ENCODE data around the gene PDE11A. TPM values are rescaled to one million over a fixed set of nuclear protein-coding genes. Genes with fewer than 3 reads are reported as not detected.

Gene PDE11A
- total RNA-seq, 1 experiment from 2014 or later = 0.61 TPM

GRCh38 chr2:177709986-177710401 is 362.6 kb downstream of the PDE11A start:
- CTCF ChIA-PET = no interaction called here
- H3K4me1 ChIP-seq (ENCODE audit: control insufficient read depth in 1 of 2, insufficient read depth in 2 of 2, low read length in 2 of 2) = no peaks in the 10 kb centered on the region
- no peak overlapping the region for H3K4me3 ChIP-seq (replicated peaks in 1 of 2; ENCODE audit: low read depth in 1 of 2, low read length in 2 of 2)
- TF ChIP-seq CBX3 (IDR thresholded peaks at IDR 0.05; ENCODE audit: low read depth) = no peak
- TF ChIP-seq CTCF (IDR thresholded peaks at IDR 0.05 in 2 of 3, conservative IDR thresholded peaks at IDR 0.05 in 1 of 3; ENCODE audit: borderline replicate concordance in 1 of 3, insufficient read depth in 1 of 3, low read depth in 2 of 3, low read length in 2 of 3) = no peak
- no peak for TF ChIP-seq ZBTB33 (IDR thresholded peaks at IDR 0.05; ENCODE audit: extremely low read depth, insufficient replicate concordance, low read length)
- TF ChIP-seq SIN3A (IDR thresholded peaks at IDR 0.05; ENCODE audit: low read depth) = no peak
- no peak for TF ChIP-seq ZFX (IDR thresholded peaks at IDR 0.05)
- TF ChIP-seq SRF (IDR thresholded peaks at IDR 0.05; ENCODE audit: low read depth) = no peak
- TF ChIP-seq EZH2 (IDR thresholded peaks at IDR 0.05) = no peak
- no peak for TF ChIP-seq POLR2A (IDR thresholded peaks at IDR 0.05; ENCODE audit: borderline replicate concordance, extremely low read depth, insufficient read depth, insufficient read length)
- TF ChIP-seq CEBPB (IDR thresholded peaks at IDR 0.05; ENCODE audit: low read depth) = no peak
- TF ChIP-seq ZNF274 (IDR thresholded peaks at IDR 0.05; ENCODE audit: low read depth, low read length) = no peak
- no peak for TF ChIP-seq POLR2AphosphoS5 (IDR thresholded peaks at IDR 0.05; ENCODE audit: low read depth, low read length)
- TF ChIP-seq REST (IDR thresholded peaks at IDR 0.05; ENCODE audit: low read depth) = no peak
- TF ChIP-seq FOSL1 (IDR thresholded peaks at IDR 0.05; ENCODE audit: low read depth) = no peak
- TF ChIP-seq SP1 (IDR thresholded peaks at IDR 0.05; ENCODE audit: low read depth) = no peak
- TF ChIP-seq EGR1 (IDR thresholded peaks at IDR 0.05; ENCODE audit: low read depth) = no peak
- no peak for TF ChIP-seq JUND (IDR thresholded peaks at IDR 0.05)
- BruUV-seq (replicated peaks) = no TSS peak
- H3K36me3 ChIP-seq (ENCODE audit: control insufficient read depth in 1 of 2, insufficient read depth in 2 of 2, low read length in 2 of 2) = no peaks in the 10 kb centered on the region
- no peaks in the 10 kb centered on the region for H4K20me1 ChIP-seq (ENCODE audit: insufficient read depth)
- no peak overlapping the region for H3K9ac ChIP-seq (ENCODE audit: low read length)
- peaks cover 16% of the 10 kb centered on the region for H3K27me3 ChIP-seq (ENCODE audit: insufficient read depth, low read length)
- H3K4me2 ChIP-seq (ENCODE audit: low read length) = no peak overlapping the region
- ATAC-seq (no peak), DNase-seq (ENCODE audit: low read depth, low spot score) (no peak)
- no peaks in the 10 kb centered on the region for H3K79me2 ChIP-seq (ENCODE audit: insufficient read depth, low read length)
- H2AFZ ChIP-seq (ENCODE audit: low read depth, low read length, poor library complexity, severe bottlenecking) = no peak overlapping the region
- H3K27ac ChIP-seq (ENCODE audit: low read depth, low read length) = no peak overlapping the region
- intact Hi-C loops (cut with micrococcal nuclease) = no loop called here
- RAD21 ChIA-PET (ENCODE audit: low non-redundant PET in 1 of 2, low total read pairs in 2 of 2, uncharacterized antibody in 2 of 2, unreplicated experiment in 2 of 2) = no interaction called here
- POLR2A ChIA-PET = no interaction called here
- no peaks in the 10 kb centered on the region for H3K9me2 ChIP-seq (ENCODE audit: insufficient read depth)
- no peaks in the 10 kb centered on the region for H3K9me3 ChIP-seq (ENCODE audit: control insufficient read depth in 1 of 2, insufficient read depth in 1 of 2, low read depth in 1 of 2, low read length in 2 of 2)
